ENCODE results near the gene FTO. TPM values are rescaled to one million over a fixed set of nuclear protein-coding genes. Genes with fewer than 3 reads are reported as not detected.

Gene FTO
- total RNA-seq, 4 donors from 2014 or later = 63.2 to 151 (median 105) TPM

GRCh38 chr16:53756275-53756996, 52.5 kb downstream of the FTO start:
- H3K4me1 ChIP-seq = peaks cover 7 to 19% of the 10 kb centered on the region in 2 donors

GRCh38 chr16:53757971-53758609, 54.1 kb downstream of the FTO start:
- Histone ChIP-seq H3K4me3 (no peak overlapping the region), H3K9me3 (no peaks in the 10 kb centered on the region), H3K27ac (no peak overlapping the region), H3K27me3 (no peaks in the 10 kb centered on the region), H3K36me3 (no peaks in the 10 kb centered on the region), H3K4me1 (peaks cover 7 to 19% of the 10 kb centered on the region in 2 donors)
- no peak for DNase-seq
- intact Hi-C loops (cut with DNase I; ENCODE audit: low total_unique reads) = no loop called here
- TF ChIP-seq, protein P1, sequence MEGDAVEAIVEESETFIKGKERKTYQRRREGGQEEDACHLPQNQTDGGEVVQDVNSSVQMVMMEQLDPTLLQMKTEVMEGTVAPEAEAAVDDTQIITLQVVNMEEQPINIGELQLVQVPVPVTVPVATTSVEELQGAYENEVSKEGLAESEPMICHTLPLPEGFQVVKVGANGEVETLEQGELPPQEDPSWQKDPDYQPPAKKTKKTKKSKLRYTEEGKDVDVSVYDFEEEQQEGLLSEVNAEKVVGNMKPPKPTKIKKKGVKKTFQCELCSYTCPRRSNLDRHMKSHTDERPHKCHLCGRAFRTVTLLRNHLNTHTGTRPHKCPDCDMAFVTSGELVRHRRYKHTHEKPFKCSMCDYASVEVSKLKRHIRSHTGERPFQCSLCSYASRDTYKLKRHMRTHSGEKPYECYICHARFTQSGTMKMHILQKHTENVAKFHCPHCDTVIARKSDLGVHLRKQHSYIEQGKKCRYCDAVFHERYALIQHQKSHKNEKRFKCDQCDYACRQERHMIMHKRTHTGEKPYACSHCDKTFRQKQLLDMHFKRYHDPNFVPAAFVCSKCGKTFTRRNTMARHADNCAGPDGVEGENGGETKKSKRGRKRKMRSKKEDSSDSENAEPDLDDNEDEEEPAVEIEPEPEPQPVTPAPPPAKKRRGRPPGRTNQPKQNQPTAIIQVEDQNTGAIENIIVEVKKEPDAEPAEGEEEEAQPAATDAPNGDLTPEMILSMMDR (IDR thresholded peaks at IDR 0.05) = no peak
- TF ChIP-seq POLR2A (IDR thresholded peaks at IDR 0.05) = no peak

More at GRCh38 chr16:53756275-53756996, 52.5 kb downstream of the FTO start:
- H3K4me3 ChIP-seq = no peak overlapping the region
- H3K36me3 ChIP-seq = no peaks in the 10 kb centered on the region
- TF ChIP-seq POLR2A (IDR thresholded peaks at IDR 0.05) = no peak
- TF ChIP-seq, protein P1 (IDR thresholded peaks at IDR 0.05) = no peak
- intact Hi-C loops (cut with DNase I; ENCODE audit: low total_unique reads) = no loop called here
- H3K9me3 ChIP-seq = no peaks in the 10 kb centered on the region
- no peak for DNase-seq
- peak overlapping the region; percentile 34 to 47 for H3K27ac ChIP-seq
- H3K27me3 ChIP-seq = no peaks in the 10 kb centered on the region

- no peaks in the 10 kb centered on the region for H3K36me3 ChIP-seq
- H3K4me1 ChIP-seq = peaks cover 0 to 4% of the 10 kb centered on the region in 2 donors
- intact Hi-C loops (cut with DNase I; ENCODE audit: low total_unique reads) = no loop called here
- H3K27ac ChIP-seq = no peak overlapping the region
- no peaks in the 10 kb centered on the region for H3K9me3 ChIP-seq
- DNase-seq = no peak
- H3K4me3 ChIP-seq = no peak overlapping the region
- TF ChIP-seq, protein P1 (IDR thresholded peaks at IDR 0.05) = no peak
- TF ChIP-seq POLR2A (IDR thresholded peaks at IDR 0.05) = no peak
- H3K27me3 ChIP-seq = no peaks in the 10 kb centered on the region
These were observed 58.2 kb downstream of the FTO start for GRCh38 chr16:53761962-53762703.

DNA sequence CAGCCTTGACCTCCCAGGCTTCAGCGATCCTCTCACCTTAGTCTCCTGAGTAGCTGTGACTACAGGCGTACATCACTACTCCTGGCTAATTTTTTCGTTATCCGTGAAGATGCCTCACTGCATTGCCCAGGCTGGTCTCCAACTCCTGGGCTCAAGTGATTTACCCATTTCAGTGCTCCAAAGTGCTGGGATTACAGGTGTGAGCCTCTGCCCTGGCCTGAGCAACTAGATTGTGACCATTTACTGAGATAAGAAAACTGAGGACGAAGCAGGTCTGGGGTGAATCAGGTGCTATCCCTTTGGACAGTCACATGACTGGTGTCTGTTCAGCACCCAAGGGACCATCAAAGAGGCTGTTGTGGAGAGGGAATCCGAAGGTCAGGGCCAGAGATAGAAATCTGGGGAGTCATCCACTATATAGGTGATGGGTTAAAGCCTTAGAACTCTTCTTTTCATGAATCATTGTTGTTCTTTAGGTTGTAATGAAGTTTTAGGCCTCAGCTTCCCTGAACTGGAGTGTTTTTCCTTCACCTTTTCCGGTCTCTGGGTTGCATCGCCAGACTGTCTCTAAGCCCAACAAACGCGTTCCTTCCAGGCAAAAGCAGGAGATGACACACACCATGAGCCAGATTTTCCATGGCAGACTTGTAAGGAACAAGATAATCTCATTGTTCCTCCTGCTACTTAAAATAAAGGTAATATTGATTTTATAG, 62.5 kb downstream of the FTO start:
- no peak overlapping the region for H3K27ac ChIP-seq
- H3K9me3 ChIP-seq = no peaks in the 10 kb centered on the region
- TF ChIP-seq, protein P1 (IDR thresholded peaks at IDR 0.05) = no peak
- TF ChIP-seq POLR2A (IDR thresholded peaks at IDR 0.05) = no peak
- H3K27me3 ChIP-seq = no peaks in the 10 kb centered on the region
- H3K36me3 ChIP-seq = no peaks in the 10 kb centered on the region
- DNase-seq = no peak
- peaks cover 4% of the 10 kb centered on the region in 2 donors for H3K4me1 ChIP-seq
- no peak overlapping the region for H3K4me3 ChIP-seq
- intact Hi-C loops (cut with DNase I; ENCODE audit: low total_unique reads) = no loop called here

All from uterus (tissue), 4 donors.